Fibroblast of mammary gland (primary cell): Measurements from ENCODE around the gene FBXL17.

Source experiments
- DNase-seq: peaks from one replicate; pipeline ENCODE4 v3.0.0-alpha.2; 2010; ENCODE audit warnings: low read depth
- H3K4me3 ChIP-seq: 2 replicates; pipeline ENCODE4 v1.5.1; 2011; ENCODE audit warnings: low read depth, mild to moderate bottlenecking, low read length, moderate library complexity; ENCODE audit not compliant: control insufficient read depth
- CTCF ChIP-seq: conservative IDR thresholded peaks from 2 replicates; pipeline ENCODE4 v1.5.1; 2011; ENCODE audit warnings: low read depth, low read length, inconsistent platforms; ENCODE audit not compliant: control insufficient read depth, insufficient read depth

The FBXL17 gene

GRCh38 chr5:107952450-107952849 lies 429.4 kb downstream of the FBXL17 start:
- H3K4me3 ChIP-seq, result no peak overlapping the region
- TF ChIP-seq CTCF, result no peak
- DNase-seq, result no peak

DNA sequence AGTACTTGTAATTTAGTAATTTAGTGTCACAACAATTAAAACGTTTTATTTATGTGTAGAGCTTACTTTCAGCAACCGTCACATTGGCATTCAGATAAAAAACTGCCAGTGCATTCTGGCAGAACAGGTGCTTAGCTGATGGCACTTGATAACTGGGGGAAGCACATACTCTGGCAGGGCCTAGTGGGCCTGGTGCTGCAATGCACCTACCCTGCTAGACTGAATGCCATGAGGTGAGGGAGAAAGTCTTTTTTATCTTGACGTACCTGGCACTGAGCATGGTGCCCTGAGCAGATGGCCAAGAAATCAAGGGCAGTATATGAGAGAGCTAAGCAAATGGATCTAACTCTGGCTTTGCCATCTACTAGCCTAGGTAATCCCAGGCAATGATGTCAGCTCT lies 430.6 kb downstream of the FBXL17 start:
- no peak overlapping the region for H3K4me3 ChIP-seq
- TF ChIP-seq CTCF, result no peak
- no peak for DNase-seq

DNA sequence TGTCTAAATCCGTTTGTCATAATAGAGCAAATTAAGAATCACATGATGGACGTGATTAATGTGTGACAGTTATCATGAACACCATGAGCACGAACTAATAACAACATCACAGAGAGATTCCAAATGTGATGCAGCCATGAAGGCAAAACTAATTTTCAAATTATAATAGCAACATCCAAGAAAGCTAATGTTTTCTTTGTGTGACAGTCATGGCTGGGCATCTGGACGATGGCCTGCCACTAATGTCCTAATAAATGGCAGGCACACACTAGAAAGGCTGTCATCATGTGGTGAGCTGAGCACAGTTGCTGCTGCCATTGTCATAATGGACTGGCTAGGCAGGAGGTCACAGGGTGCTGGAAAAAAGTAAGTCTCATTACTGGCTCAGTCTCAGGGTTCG lies 431.1 kb downstream of the FBXL17 start:
- no peak for TF ChIP-seq CTCF

GRCh38 chr5:107949688-107950341 lies 432.1 kb downstream of the FBXL17 start:
- TF ChIP-seq CTCF, result no peak
- no peak overlapping the region for H3K4me3 ChIP-seq
- no peak for DNase-seq

More for the DNA sequence above, 431.1 kb downstream of the FBXL17 start:
- H3K4me3 ChIP-seq, result no peak overlapping the region
- no peak for DNase-seq

GRCh38 chr5:107948377-107948776 lies 433.5 kb downstream of the FBXL17 start:
- no peak overlapping the region for H3K4me3 ChIP-seq
- no peak for DNase-seq

GRCh38 chr5:107945061-107945460 lies 436.8 kb downstream of the FBXL17 start:
- TF ChIP-seq CTCF, result no peak

More at GRCh38 chr5:107948377-107948776, 433.5 kb downstream of the FBXL17 start:
- TF ChIP-seq CTCF, result no peak

DNA sequence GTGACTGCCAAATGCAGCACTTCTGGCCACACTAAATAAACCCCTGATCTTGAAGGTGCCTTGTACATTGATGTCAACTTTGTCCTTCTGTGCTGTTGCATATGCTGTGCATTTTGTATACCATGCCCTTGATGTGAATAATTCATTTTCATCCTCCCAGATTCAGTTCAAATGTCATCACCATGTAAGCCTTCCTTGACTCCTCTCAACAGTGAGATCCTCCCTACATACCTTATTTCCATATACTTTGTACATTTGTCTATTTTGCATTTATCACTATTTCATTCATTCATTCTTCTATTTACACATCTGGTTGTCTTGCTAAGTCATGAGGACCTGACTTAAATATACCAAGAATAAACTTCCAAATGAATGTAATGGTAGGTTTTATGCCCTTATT lies 438.0 kb downstream of the FBXL17 start:
- no peak overlapping the region for H3K4me3 ChIP-seq
- no peak for TF ChIP-seq CTCF
- no peak for DNase-seq

More at GRCh38 chr5:107945061-107945460, 436.8 kb downstream of the FBXL17 start:
- no peak overlapping the region for H3K4me3 ChIP-seq
- no peak for DNase-seq
